Measurements from ENCODE around the gene DPEP1.

Gene DPEP1

DNA sequence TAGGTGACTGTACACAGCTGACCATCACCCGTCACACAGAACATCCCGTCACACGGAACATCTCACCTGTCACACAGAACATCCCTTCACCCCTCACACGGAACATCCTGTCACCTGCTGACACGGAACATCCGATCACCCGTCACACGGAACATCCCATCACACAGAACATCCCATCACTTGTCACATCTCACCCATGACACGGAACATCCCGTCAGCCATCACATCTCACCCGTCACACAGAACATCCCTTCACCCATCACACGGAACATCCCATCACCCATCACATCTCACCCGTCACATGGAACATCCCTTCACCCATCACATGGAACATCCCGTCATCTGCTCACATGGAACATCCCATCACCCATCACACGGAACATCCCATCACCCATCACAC is 34.1 kb upstream of the DPEP1 start:
- no peak for TF ChIP-seq CTCF (IDR thresholded peaks at IDR 0.05; ENCODE audit: insufficient read depth, low read depth, low read length, missing control alignments)
- DNase-seq (ENCODE audit: low read depth) = no peak
- no peak overlapping the region for H3K4me3 ChIP-seq (ENCODE audit: low read length)

- H3K4me3 ChIP-seq (ENCODE audit: low read length) = no peak overlapping the region
- peak; percentile 88 for DNase-seq (ENCODE audit: low read depth)
- no peak for TF ChIP-seq CTCF (IDR thresholded peaks at IDR 0.05; ENCODE audit: insufficient read depth, low read depth, low read length, missing control alignments)
These were observed 32.3 kb upstream of the DPEP1 start for GRCh38 chr16:89581045-89581695.

DNA sequence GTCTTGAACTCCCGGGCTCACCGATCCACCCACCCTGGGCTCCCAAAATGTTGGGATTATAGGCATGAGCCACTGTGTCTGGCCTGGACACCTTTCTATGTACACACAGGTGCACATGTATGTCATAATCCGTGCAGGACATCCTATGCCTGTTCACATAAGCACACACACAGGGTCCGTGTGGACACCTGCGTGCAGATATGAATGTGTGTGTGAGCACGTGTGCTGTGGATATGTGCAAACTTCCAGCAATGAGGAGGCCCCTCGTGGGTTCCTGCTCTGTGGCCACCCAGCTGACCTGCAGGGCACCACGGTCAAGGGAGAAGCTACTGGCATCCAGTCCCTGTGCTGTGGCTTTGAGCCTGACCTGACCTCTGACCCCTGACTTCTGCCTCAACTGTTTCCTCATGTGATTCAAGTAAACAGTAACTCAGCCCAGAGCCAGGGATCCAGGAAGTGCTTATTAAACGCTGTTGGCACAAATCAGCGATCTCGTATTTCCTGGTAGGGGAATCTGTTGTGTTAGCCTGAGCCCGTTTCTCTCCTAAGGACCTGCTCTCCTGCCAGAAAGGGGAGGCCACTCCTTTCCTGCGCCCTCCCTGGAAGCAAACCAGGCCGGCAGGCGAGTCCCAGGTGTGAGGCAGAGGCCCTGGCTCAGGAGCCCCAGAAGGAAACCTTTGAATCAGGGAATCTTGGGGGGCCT is 31.4 kb upstream of the DPEP1 start:
- peak; percentile 58 for DNase-seq (ENCODE audit: low read depth)
- no peak overlapping the region for H3K4me3 ChIP-seq (ENCODE audit: low read length)

DNA sequence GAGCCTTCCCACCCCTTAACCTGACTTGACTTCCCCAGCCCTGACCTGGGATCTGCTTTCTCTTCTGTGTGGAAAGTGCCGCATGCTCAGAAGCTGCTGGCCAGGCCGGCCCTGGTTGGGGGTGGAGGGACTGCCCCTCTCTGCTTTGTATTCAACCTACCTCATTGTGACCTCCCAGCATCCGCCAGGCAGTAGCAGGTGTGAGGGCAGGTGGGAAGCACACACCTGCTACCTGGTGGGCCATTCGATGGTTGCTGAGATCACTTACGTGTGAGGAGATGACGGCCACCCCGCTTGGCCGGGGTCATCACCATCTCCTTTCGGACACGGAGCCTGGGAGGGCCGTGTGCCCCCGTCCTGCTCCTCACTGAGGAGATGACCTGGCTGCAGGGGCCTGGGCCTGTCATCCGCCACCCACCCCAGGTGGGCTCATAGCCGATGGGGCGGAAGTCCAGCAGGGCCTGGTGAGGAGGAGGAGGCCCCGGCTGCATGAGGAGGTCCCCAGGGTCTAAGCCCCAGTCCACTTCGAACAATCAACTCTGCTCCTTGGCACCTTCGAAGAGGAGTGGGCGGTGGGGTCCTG is 30.7 kb upstream of the DPEP1 start:
- no peak overlapping the region for H3K4me3 ChIP-seq (ENCODE audit: low read length)
- no peak for DNase-seq (ENCODE audit: low read depth)
- TF ChIP-seq CTCF (IDR thresholded peaks at IDR 0.05; ENCODE audit: insufficient read depth, low read depth, low read length, missing control alignments) = no peak

More for the DNA sequence above, 31.4 kb upstream of the DPEP1 start:
- TF ChIP-seq CTCF (IDR thresholded peaks at IDR 0.05; ENCODE audit: insufficient read depth, low read depth, low read length, missing control alignments) = no peak

- TF ChIP-seq CTCF (IDR thresholded peaks at IDR 0.05; ENCODE audit: insufficient read depth, low read depth, low read length, missing control alignments) = no peak
- no peak overlapping the region for H3K4me3 ChIP-seq (ENCODE audit: low read length)
- DNase-seq (ENCODE audit: low read depth) = no peak
These were observed 30.1 kb upstream of the DPEP1 start for GRCh38 chr16:89583197-89583894.

DNA sequence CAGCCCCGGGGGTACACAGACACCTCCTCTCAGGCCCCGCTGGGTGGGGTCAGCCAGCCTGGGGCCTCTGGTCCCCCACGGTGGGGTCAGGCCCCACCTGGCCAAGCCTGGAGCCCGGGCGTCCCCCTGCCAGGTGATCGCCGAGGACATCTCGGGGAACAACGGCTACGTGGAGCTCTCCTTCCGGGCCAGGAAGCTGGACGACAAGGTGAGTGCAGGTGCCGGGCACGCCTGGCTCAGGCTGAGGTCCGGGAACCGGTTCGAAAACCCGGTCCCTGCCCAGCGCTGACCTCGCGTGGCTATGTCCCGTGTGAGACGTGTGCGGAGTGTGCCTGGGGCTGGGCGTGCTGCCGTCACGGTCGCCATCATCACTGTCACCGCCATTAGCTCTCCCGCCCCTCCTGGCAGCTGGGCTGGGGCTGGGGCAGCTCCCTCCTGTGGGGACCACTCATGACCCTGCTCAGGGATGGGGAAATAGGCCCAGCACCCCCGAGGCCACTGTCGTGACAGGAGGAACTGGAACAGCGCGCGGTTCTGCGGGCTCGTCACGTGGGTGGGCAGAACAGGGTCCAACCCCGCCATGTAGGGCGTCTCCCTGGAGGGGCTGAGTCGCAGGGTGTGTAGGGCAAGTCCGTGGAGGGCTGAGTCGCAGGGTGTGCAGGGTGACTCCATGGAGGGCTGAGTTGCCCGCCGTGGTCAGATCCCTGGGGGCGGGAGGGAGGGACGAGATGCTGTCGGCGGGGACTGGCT is 29.4 kb upstream of the DPEP1 start:
- no peak for TF ChIP-seq CTCF (IDR thresholded peaks at IDR 0.05; ENCODE audit: insufficient read depth, low read depth, low read length, missing control alignments)
- no peak overlapping the region for H3K4me3 ChIP-seq (ENCODE audit: low read length)
- DNase-seq (ENCODE audit: low read depth) = no peak

All from epithelial cell of esophagus (primary cell).